GM12872 (cell line): Measurements from ENCODE around the gene TRAFD1.

Source experiments
- TF ChIP-seq, protein P1 (sequence below): IDR thresholded peaks from 3 replicates; pipeline ENCODE4 v1.5.1; 2011; ENCODE audit warnings: low read depth, mild to moderate bottlenecking, low read length, moderate library complexity; ENCODE audit not compliant: insufficient read depth

Gene TRAFD1

DNA sequence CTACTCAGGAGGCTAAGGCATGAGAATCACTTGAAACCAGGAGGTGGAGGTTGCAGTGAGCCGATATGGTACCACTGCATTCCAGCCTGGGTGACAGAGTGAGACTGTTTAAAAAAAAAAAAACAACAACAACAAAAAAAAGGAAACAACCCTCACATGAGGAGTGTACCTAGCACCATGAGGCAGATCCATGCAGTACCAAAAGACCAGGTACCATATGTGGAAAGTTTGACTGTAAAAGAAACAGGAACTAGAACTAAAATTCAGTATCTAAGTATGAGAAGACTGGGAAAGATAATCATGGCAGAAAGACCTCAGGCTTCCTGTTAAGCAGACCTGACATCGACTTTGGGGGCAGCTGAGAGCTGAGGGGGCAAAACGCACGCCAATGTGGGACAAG lies 55.1 kb downstream of the TRAFD1 start:
- TF ChIP-seq, protein P1, sequence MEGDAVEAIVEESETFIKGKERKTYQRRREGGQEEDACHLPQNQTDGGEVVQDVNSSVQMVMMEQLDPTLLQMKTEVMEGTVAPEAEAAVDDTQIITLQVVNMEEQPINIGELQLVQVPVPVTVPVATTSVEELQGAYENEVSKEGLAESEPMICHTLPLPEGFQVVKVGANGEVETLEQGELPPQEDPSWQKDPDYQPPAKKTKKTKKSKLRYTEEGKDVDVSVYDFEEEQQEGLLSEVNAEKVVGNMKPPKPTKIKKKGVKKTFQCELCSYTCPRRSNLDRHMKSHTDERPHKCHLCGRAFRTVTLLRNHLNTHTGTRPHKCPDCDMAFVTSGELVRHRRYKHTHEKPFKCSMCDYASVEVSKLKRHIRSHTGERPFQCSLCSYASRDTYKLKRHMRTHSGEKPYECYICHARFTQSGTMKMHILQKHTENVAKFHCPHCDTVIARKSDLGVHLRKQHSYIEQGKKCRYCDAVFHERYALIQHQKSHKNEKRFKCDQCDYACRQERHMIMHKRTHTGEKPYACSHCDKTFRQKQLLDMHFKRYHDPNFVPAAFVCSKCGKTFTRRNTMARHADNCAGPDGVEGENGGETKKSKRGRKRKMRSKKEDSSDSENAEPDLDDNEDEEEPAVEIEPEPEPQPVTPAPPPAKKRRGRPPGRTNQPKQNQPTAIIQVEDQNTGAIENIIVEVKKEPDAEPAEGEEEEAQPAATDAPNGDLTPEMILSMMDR, result no peak

DNA sequence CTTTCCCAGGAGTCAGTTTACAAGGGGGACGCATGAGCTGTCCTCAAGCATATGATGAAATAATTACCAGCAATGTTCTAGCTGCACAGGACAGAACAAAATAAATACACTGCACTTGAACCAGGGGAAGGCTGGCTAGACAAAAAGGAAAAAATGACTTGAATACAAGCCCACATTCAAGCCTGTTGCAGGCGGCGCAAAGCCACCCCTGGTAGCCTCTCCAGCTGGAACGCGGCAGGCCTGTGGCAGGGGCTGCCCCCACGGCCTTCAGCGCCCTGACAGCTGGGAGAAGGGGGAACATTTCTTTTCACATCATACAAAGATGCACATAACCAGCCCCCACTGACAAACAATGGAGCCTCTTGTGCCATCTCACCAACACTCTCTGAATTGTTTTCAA lies 57.1 kb downstream of the TRAFD1 start:
- TF ChIP-seq, protein P1, result no peak

DNA sequence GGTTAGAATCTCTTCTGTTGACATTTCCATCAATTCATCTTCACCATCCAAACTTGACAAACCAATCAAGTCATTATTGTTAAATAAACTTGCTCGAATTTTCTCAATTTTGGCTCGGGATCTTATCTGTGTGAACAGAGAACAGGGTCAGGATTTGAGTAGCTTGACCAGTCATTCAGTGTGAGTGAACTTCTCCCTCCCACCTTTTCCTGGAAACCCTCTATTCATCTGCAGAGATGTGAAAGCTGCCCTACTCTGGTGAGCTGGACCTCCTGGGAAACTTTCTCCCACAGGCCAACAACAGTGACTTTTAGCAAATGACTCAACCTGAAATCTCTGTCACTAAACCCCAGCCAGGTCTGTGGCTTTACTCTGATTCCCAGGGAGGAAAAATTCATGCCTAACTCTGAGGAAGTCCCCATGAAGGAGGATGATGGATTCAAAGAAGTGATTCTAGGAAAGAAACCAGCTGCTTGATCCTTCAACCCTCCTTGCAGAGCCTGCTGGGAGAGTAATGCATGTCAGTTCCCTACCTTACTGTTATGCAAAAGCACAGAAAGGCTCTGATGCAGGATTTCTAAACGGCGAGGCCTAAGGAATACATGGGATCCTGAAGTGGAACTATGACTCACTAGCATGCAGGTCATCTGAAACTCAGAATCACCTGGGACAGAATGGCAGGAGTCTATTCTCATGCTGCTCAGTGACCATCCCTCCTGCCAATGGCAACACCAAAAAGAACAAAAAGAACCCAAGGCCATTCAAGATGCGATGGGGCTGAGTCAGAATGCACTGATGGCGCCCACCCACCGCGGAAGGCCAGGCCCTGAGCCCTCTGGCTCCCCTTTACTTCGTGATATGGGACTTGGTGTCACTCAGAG lies 58.0 kb downstream of the TRAFD1 start:
- TF ChIP-seq, protein P1, result no peak

DNA sequence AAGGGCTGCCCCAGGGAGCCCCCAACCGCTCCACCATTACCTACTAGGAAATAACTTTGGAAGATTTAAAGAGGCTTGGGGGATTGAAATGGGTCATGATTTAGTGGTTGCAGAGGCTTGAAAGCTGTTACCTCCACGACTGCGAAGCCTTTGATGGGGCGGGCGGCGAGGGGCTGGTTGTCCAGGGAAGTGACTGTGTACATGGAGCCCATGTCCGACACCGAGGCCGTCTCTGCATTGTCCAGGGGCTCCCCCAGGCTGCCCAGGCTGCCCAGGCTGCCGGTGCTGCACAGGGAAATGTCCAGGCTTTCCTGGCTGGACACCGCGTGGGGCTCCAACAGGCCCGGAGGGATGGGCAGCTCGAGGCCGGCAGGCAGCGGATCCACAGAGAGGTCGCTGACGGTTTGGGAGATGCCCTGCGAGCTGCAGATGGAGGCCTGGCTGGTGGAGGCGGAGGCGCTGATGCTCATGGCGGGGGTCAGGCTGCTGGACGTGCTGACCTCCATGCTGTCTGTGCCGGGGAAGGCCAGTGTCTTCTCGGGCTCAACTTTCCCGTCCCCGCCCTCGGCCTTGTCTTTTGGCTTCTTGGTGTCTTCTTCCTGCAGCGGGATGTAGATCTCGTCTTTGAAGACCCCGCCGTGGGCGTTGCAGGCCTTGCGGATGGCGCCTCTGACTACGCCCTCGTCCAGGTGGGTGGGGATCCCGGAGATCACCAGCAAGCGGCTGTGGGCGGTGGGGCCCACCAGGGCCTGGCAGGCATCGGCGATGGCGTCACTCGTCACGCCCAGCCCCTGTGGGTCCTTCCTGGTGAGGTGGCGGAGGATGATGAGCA lies 58.9 kb downstream of the TRAFD1 start:
- TF ChIP-seq, protein P1, result no peak

DNA sequence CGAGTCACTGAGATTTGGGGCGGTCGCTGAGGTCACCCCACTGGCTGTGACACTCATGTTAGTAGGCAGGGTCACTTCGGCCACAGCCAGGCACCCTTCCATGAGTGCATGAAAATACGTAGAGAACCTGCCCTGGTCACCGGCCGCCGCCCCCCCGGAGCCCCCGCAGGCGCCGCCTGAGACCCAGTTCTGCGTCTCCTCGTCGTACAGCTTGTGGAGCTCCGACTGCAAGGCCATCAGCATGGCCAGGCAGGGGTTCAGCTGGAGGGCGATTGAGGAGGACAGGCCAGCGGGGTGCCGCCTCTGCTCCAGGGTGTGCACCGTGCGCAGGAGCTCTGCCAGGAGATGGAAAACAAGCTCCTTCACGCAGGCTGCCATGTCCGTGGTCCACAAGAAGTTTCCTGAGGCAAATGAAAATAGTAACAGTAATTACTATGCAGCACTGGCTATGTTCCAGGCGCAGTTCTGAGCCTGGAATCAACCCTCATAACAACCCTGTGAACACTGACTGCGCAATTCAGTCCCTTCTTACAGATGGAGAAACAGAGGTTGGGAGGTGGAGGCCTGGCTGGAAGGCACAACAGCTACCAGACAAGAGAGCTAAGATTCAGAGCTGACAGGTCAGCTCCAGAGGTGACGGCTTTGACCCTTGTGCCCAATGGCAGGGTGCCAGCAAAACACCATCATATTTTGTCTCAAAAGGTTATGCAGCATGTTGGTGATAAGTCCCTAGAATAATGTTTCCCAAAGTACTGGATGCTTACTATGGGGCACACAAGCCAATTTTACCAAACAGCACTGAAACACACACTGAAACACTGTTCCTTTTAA lies 59.9 kb downstream of the TRAFD1 start:
- TF ChIP-seq, protein P1, result no peak

DNA sequence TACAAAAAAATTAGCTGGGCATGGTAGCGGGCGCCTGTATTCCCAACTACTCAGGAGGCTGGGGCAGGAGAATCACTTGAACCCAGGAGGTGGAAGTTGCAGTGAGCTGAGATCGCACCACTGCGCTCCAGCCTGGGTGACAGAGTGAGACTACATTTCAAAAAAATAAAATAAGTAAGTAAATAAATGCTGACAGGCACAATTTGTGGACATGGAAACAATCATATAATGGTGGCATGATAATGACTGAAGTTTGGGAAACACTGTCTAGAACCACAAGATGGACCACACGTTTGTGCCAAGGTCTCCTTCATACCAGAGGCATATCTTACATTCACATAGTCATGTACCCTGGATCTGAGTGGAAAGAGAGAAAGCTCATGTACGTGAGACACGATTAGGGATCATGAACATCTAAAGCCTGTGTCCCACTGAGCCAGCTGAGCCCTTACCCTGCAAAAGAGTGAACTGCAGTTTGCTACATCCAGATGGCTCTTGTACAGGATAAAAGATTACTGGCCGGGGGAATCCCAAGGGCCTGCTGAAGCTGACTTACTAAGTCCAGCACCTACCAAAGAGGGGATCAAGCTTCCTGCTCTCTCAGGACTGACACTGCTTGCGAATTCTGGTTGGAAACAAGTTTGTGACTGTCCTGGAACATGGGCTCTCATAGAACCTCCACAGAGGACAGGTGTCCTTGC lies 62.9 kb downstream of the TRAFD1 start:
- TF ChIP-seq, protein P1, result no peak
